ENCODE measurements around the gene SRGN. TPM values are rescaled to one million over a fixed set of nuclear protein-coding genes. Genes with fewer than 3 reads are reported as not detected.

SRGN gene
- total and polyA plus RNA-seq, 2 of the 8 experiments (the other 6 are each of a cell fraction or from before 2014, with no cell fraction given), result 0.06 TPM; not detected in 1

- Histone ChIP-seq H3K14ac (ENCODE audit: insufficient read length) (no peak overlapping the region), H3K23ac (ENCODE audit: insufficient read length) (no peak overlapping the region), H3K56ac (replicated peaks; ENCODE audit: insufficient read length, low read depth, low read length) (no peak overlapping the region), H3K9me3 (ENCODE audit: insufficient read depth in 2 of 2, low read depth in 1 of 2, low read length in 1 of 2) (no peaks in the 10 kb centered on the region), H4K8ac (ENCODE audit: extremely low read depth, insufficient read depth, low read length) (no peak overlapping the region), H3K4me3 (ENCODE audit: extremely low read depth in 1 of 4, insufficient read depth in 2 of 4, low read depth in 3 of 4, low read length in 4 of 4) (no peak overlapping the region), H2BK20ac (ENCODE audit: low read length) (no peak overlapping the region), H4K5ac (ENCODE audit: insufficient read length, low read depth, low read length) (no peak overlapping the region), H2BK5ac (ENCODE audit: low read depth, low read length) (no peak overlapping the region), H3K4me2 (ENCODE audit: insufficient read depth in 1 of 2, low read depth in 2 of 2, low read length in 2 of 2) (no peak overlapping the region), H3K79me2 (ENCODE audit: control insufficient read depth in 1 of 2, insufficient read depth in 2 of 2, low read length in 2 of 2) (no peaks in the 10 kb centered on the region), H3K79me1 (ENCODE audit: low read depth, low read length) (no peaks in the 10 kb centered on the region), H2AK5ac (ENCODE audit: low read depth, low read length) (no peak overlapping the region), H4K20me1 (replicated peaks in 1 of 2; ENCODE audit: control insufficient read depth in 1 of 2, insufficient read depth in 2 of 2, low read length in 2 of 2) (no peaks in the 10 kb centered on the region), H2BK120ac (replicated peaks; ENCODE audit: low read depth, low read length) (no peak overlapping the region), H4K91ac (replicated peaks; ENCODE audit: insufficient read length, low read length) (no peak overlapping the region), H3K27ac (ENCODE audit: low read depth, low read length) (no peak overlapping the region), H3K4me1 (replicated peaks in 1 of 4; ENCODE audit: control insufficient read depth in 3 of 4, insufficient read depth in 4 of 4, low read length in 3 of 4) (peaks cover 0 to 2% (median 0%) of the 10 kb centered on the region in 4 experiments; a peak in 1 of 7 replicates), H3K23me2 (ENCODE audit: low read depth, low read length) (no peaks in the 10 kb centered on the region), H3K18ac (ENCODE audit: extremely low read depth, low read length) (no peak overlapping the region), H2BK12ac (ENCODE audit: low read depth, low read length) (no peak overlapping the region), H2BK15ac (ENCODE audit: low read length) (no peak overlapping the region), H2AFZ (ENCODE audit: low read length) (no peak overlapping the region), H3K4ac (replicated peaks; ENCODE audit: insufficient read length, low read depth, low read length) (no peak overlapping the region), H3K9ac (replicated peaks in 1 of 4; ENCODE audit: extremely low read depth in 1 of 4, low read depth in 3 of 4, low read length in 3 of 4) (no peak overlapping the region), H3K27me3 (replicated peaks in 1 of 4; ENCODE audit: control insufficient read depth in 3 of 4, extremely low read depth in 1 of 4, insufficient read depth in 3 of 4, low read length in 3 of 4) (no peaks in the 10 kb centered on the region), H3K36me3 (ENCODE audit: control insufficient read depth in 2 of 4, insufficient read depth in 4 of 4, low read length in 3 of 4) (no peaks in the 10 kb centered on the region)
- WGBS, 2 experiments (ENCODE audit: extremely low coverage in 1 of 2, insufficient coverage in 1 of 2, insufficient read length in 1 of 2, insufficient replicate concordance in 2 of 2, low coverage in 1 of 2, low lambda C conversion rate in 2 of 2, missing lambda C conversion rate in 1 of 2), result 84% methylated on average over 7 of the region's 7 CpGs; no CpG with 5 or more reads in 1 of the 2 experiments
- POLR2A ChIA-PET (ENCODE audit: partially characterized antibody), result no interaction called here
- no peak for TF ChIP-seq CTBP2 (IDR thresholded peaks at IDR 0.05; ENCODE audit: borderline replicate concordance, insufficient read depth, insufficient read length, low read length)
- TF ChIP-seq CHD2 (IDR thresholded peaks at IDR 0.05; ENCODE audit: low read length), result no peak
- no peak for TF ChIP-seq CEBPB (IDR thresholded peaks at IDR 0.05; ENCODE audit: low read depth, low read length)
- TF ChIP-seq RNF2 (IDR thresholded peaks at IDR 0.05; ENCODE audit: borderline replicate concordance, low read depth, low read length, missing control alignments, poor library complexity, severe bottlenecking), result no peak
- TF ChIP-seq POLR2AphosphoS5 (IDR thresholded peaks at IDR 0.05; ENCODE audit: low read depth, low read length), result no peak
- no peak for TF ChIP-seq RFX5 (IDR thresholded peaks at IDR 0.05; ENCODE audit: borderline replicate concordance, low read depth, low read length)
- no peak for TF ChIP-seq ASH2L (IDR thresholded peaks at IDR 0.05; ENCODE audit: low read length)
- TF ChIP-seq KDM1A (IDR thresholded peaks at IDR 0.05; ENCODE audit: borderline replicate concordance, low read length), result no peak
- no peak for TF ChIP-seq HDAC6 (IDR thresholded peaks at IDR 0.05; ENCODE audit: low read depth, low read length)
- TF ChIP-seq RAD21 (IDR thresholded peaks at IDR 0.05 in 1 of 2, conservative IDR thresholded peaks at IDR 0.05 in 1 of 2; ENCODE audit: low read depth in 2 of 2, low read length in 2 of 2), result no peak
- TF ChIP-seq GTF2F1 (IDR thresholded peaks at IDR 0.05; ENCODE audit: borderline replicate concordance, low read depth, low read length), result no peak
- no peak for TF ChIP-seq SRF (IDR thresholded peaks at IDR 0.05; ENCODE audit: low read depth, low read length)
- no peak for TF ChIP-seq GABPA (IDR thresholded peaks at IDR 0.05; ENCODE audit: borderline replicate concordance, insufficient read depth, low read length)
- TF ChIP-seq SP2 (IDR thresholded peaks at IDR 0.05; ENCODE audit: low read length), result no peak
- TF ChIP-seq RXRA (IDR thresholded peaks at IDR 0.05; ENCODE audit: insufficient read depth, low read depth, low read length), result no peak
- FAIRE-seq, result no peak
- no peak for DNase-seq (ENCODE audit: low read depth in 1 of 2, low spot score in 2 of 2)
- CTCF ChIA-PET (ENCODE audit: partially characterized antibody), result interaction anchor here (2.7 kb wide), 1 partner anchor 99 kb away, joined by 10 read pairs; no protein-coding TSS in a partner anchor
Measured at GRCh38 chr10:69103784-69104183, 15.9 kb downstream of the SRGN start.
